Superior temporal gyrus (tissue), 1 donor: ENCODE data around the gene NEURL4.
A peak's percentile ranks its signal among the peaks of the same experiment; 100 is the strongest.

Experiments
- DNase-seq: peaks from one replicate; pipeline ENCODE4 v3.0.0-alpha.2; 2016; ENCODE audit errors: extremely low spot score

NEURL4 gene

DNA sequence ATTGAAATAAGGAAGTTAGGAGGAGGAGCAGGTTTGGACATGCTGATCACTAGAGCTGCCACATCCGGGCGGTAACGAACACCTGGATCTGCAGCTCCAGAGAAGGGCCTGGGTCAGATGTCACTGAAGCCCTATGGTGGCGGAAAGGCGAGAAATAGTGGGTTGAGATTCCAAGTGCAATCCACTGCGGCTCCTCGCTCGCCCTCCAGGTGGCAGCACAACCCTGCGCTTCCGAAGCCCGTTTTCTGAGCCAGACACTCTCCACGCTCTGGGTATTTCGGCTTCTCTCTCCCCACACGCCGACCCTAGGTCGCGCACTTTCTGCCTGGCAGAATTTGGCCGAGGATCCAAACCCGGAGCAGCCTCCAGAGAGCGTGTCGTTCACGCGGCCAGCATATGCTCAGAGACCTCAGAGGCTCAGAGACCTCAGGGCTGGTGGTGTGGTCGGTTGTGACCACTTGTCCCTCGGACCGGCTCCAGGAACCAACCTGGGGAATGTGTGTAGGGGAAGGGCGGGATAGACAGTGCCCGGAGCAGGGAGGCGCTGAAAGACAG lies 48.5 kb downstream of the NEURL4 start:
- DNase-seq = peak; percentile 90

DNA sequence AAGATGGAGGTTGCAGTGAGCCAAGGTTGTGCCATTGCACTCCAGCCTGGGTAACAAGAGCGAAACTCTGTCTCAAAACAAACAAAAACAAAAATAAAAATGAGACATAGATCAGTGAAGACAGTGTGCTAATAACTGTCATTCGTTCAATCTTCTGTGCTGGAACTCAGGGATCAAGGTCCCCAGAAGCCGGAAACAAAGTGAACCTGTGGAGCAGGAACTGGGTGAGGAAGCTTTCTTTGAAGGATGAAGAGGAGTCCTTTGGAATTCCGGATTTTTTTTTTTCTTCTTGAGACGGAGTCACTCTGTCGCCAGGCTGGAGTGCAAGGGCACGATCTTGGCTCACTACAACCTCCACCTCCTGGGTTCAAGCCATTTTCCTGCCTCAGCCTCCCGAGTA lies 49.7 kb downstream of the NEURL4 start:
- DNase-seq = no peak

DNA sequence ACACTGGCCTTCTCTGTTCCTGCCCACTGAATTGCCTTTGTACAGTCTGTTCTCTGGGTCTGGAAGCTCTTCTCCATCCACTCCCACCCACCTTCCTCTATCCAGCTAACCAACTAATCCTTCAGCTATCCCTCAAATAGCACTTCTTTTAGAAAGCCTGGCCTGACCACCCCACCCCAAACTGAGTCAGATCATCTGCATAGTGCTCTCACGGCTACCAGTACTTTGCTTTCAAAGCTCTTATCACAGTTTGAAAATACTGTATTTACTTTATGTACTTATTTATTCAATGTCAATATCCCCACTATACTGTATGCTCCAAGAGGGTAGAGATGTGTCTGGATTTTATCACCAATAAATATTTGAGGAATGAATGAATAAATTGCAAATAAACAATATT lies 62.4 kb downstream of the NEURL4 start:
- DNase-seq = no peak
